Uterus (tissue), 4 donors: ENCODE data around the gene SINHCAF. TPM values are rescaled to one million over a fixed set of nuclear protein-coding genes. Genes with fewer than 3 reads are reported as not detected.
"Not testable (repeated sequence)": the region's sequence is repeated elsewhere in the genome, so short reads cannot be mapped to it uniquely, and the experiment has no call there.

Experiments
- DNase-seq, 2 donors: peaks; one replicate each; pipeline ENCODE4 v3.0.0-alpha.2; 2019 to 2020
- H3K27ac ChIP-seq, 2 donors: fragments of 200-600 bp; sonication (generic); 1 replicate in 1 of 2; 2 replicates in 1 of 2; pipeline ENCODE4 v1.5.1; 2016 to 2018
- H3K27me3 ChIP-seq, 2 donors: fragments of 200-600 bp; sonication (generic); one replicate each; pipeline ENCODE4 v1.5.1; 2018 to 2019; ENCODE audit warnings: control low read depth in 1 of 2
- H3K36me3 ChIP-seq, 2 donors: fragments of 200-600 bp; sonication (generic); one replicate each; pipeline ENCODE4 v1.5.1; 2019; ENCODE audit warnings: control low read depth in 1 of 2
- H3K4me1 ChIP-seq, 2 donors: fragments of 200-600 bp; sonication (generic); one replicate each; pipeline ENCODE4 v1.5.1; 2018 to 2019; ENCODE audit warnings: control low read depth in 1 of 2
- H3K4me3 ChIP-seq, 2 donors: fragments of 200-600 bp; sonication (generic); 1 replicate in 1 of 2; 2 replicates in 1 of 2; pipeline ENCODE4 v1.5.1; 2018 to 2019; ENCODE audit warnings: mild to moderate bottlenecking in 1 of 2
- H3K9me3 ChIP-seq, 2 donors: fragments of 200-600 bp; sonication (generic); one replicate each; pipeline ENCODE4 v1.5.1; 2019; ENCODE audit warnings: control low read depth in 1 of 2
- POLR2A ChIP-seq, 2 donors: fragments of 450-650 bp; IDR thresholded peaks; one replicate each; pipeline ENCODE4 v1.6.1; 2016; ENCODE audit warnings: antibody characterized with exemption in 2 of 2, mild to moderate bottlenecking in 1 of 2, moderate library complexity in 1 of 2
- intact Hi-C: fragments of 100-400 bp; cut with DNase I; formaldehyde crosslinking; loops from one replicate; pipeline ENCODE4 v1.15.1; 2023; ENCODE audit warnings: low total_unique reads
- total RNA-seq, 4 donors: library from RNA; depleted of rRNA in 3 of 4; stranded (reverse); fragments of >200 nt in 3 of 4; gene quantifications; one replicate each; pipeline versions ENCODE4 v1.1.0 to v1.2.4, GENCODE V29; 2014 to 2023
- TF ChIP-seq, protein P1 (sequence below), 4 experiments: fragments of 200-600 bp in 2 of 4; fragments of 450-650 bp in 2 of 4; sonication (generic) in 2 of 4; IDR thresholded peaks; one replicate each; pipeline ENCODE4 v1.5.1; 2016 to 2019; ENCODE audit warnings: antibody characterized with exemption in 4 of 4, mild to moderate bottlenecking in 2 of 4, moderate library complexity in 1 of 4
- donor health status: DM: yes; HTN: yes; CAD: no.

The SINHCAF gene
- total RNA-seq, 4 donors from 2014 or later, result 26.1 to 237 (median 109) TPM

DNA sequence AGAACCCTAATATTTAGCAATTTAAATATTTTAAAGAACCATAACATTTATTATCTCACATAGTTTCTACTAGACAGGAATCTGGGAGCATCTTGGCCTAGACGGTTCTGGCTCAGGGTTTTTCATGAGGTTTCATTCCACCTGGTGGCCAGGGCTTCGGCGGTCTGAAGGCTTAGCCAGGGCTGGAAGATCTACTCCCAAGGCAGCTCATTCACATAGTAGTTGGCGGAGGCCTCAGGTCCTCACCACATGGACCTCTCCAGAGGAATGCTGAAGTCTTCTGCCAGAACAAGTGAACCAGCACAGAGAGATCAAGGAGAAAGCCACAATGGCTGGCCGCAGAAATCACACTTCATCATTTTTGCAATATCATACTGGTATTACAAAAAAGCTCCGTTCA, 68.2 kb downstream of the SINHCAF start:
- TF ChIP-seq POLR2A (IDR thresholded peaks at IDR 0.05), result no peak
- TF ChIP-seq, protein P1, sequence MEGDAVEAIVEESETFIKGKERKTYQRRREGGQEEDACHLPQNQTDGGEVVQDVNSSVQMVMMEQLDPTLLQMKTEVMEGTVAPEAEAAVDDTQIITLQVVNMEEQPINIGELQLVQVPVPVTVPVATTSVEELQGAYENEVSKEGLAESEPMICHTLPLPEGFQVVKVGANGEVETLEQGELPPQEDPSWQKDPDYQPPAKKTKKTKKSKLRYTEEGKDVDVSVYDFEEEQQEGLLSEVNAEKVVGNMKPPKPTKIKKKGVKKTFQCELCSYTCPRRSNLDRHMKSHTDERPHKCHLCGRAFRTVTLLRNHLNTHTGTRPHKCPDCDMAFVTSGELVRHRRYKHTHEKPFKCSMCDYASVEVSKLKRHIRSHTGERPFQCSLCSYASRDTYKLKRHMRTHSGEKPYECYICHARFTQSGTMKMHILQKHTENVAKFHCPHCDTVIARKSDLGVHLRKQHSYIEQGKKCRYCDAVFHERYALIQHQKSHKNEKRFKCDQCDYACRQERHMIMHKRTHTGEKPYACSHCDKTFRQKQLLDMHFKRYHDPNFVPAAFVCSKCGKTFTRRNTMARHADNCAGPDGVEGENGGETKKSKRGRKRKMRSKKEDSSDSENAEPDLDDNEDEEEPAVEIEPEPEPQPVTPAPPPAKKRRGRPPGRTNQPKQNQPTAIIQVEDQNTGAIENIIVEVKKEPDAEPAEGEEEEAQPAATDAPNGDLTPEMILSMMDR (IDR thresholded peaks at IDR 0.05), result no peak
- Histone ChIP-seq H3K36me3 (no peaks in the 10 kb centered on the region), H3K9me3 (no peaks in the 10 kb centered on the region), H3K27ac (no peak overlapping the region), H3K27me3 (no peaks in the 10 kb centered on the region), H3K4me3 (no peak overlapping the region), H3K4me1 (no peaks in the 10 kb centered on the region)
- no peak for DNase-seq
- intact Hi-C loops, result no loop called here

DNA sequence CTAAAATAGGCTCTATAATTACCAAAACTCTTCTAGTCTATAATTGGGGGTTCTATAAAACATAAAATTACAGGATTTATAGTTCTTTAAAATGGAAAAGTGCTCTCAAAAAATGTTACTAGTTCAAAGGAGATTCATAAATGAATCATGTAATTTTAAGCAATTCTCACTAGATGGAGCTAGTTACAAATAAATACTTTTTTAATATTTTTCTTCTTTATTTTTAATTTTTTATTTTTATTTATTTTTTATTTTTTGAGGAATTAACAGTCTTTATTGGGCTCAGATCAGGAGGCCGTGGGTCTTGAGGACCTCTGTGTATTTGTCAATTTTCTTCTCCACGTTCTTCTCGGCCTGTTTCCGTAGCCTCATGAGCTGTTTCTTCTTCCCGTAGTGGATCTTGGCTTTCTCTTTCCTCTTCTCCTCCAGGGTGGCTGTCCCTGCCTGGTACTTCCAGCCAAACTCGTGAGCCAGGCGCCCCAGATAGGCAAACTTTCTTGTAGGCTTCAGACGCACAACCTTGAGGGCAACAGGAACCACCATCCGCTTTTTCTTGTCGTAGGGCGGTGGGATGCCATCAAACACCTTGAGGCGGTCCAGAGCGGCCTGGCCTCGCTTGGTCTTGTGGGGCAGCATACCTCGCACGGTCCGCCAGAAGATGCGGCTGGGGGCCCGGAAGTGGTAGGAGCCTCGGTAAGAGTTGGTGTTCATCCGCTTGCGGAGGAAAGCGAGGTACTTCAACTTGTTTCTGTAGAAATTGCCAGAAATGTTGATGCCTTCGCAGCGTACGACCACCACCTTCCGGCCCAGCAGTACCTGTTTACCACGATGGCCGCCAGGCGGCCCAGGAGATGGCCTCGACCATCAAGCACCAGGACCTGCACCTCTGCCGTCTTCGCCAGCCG, 74.0 kb downstream of the SINHCAF start:
- TF ChIP-seq, protein P1 (IDR thresholded peaks at IDR 0.05), result peak in 2 of 4 experiments; percentile 32 to 43
- H3K27me3 ChIP-seq, H3K4me1 ChIP-seq, H3K9me3 ChIP-seq, intact Hi-C loops, H3K4me3 ChIP-seq, H3K36me3 ChIP-seq, DNase-seq: not testable (repeated sequence)
- peak overlapping the region in 1 of 2 donors; percentile 47 for H3K27ac ChIP-seq

DNA sequence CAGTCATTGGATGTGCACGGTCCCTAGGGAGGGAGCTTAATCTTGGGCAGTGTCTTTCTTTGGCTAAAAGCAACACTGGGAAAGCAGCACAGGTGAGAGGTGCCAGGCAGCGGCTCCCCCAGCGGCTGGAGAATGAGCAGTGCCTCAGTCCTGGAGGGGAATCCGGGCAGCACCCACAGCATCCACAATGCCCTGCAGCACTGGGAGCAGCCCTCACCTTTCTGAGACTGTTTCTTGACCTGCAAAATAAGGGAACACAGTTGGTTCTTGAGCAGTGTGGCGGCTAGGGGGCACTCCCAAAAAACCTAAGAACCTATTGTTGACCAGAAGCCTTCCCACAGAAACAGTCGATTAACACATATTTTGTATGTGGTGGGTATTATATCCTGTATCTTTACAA, 75.8 kb downstream of the SINHCAF start:
- Histone ChIP-seq H3K4me1 (no peaks in the 10 kb centered on the region), H3K9me3 (no peaks in the 10 kb centered on the region), H3K27ac (no peak overlapping the region), H3K36me3 (no peaks in the 10 kb centered on the region), H3K27me3 (no peaks in the 10 kb centered on the region), H3K4me3 (no peak overlapping the region)
- no peak for DNase-seq
- intact Hi-C loops, result no loop called here
- TF ChIP-seq POLR2A (IDR thresholded peaks at IDR 0.05), result no peak
- TF ChIP-seq, protein P1 (IDR thresholded peaks at IDR 0.05), result no peak

DNA sequence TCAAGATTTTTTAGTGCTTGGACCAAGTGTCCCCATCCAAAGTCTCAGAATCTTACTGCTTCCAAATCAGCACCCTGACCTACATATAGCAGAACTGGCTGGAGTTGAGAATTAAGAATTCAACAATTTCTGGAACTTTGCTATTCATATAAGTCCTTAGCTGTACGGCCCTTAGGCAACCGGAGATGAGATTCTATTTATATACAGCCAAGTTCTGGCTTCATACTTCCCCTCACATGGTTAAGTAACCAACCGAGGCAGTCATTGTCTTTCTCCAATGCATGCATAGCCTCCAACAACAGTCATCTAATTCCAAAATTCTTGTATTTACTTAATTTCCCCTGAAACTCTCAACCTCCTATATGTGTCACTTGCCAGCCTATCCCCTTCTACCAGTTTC, 76.6 kb downstream of the SINHCAF start:
- H3K4me1 ChIP-seq, result no peaks in the 10 kb centered on the region
- intact Hi-C loops, result no loop called here
- no peak for DNase-seq
- no peaks in the 10 kb centered on the region for H3K27me3 ChIP-seq
- no peaks in the 10 kb centered on the region for H3K36me3 ChIP-seq
- H3K27ac ChIP-seq, result no peak overlapping the region
- TF ChIP-seq, protein P1 (IDR thresholded peaks at IDR 0.05), result no peak
- TF ChIP-seq POLR2A (IDR thresholded peaks at IDR 0.05), result no peak
- H3K4me3 ChIP-seq, result no peak overlapping the region
- H3K9me3 ChIP-seq, result no peaks in the 10 kb centered on the region

DNA sequence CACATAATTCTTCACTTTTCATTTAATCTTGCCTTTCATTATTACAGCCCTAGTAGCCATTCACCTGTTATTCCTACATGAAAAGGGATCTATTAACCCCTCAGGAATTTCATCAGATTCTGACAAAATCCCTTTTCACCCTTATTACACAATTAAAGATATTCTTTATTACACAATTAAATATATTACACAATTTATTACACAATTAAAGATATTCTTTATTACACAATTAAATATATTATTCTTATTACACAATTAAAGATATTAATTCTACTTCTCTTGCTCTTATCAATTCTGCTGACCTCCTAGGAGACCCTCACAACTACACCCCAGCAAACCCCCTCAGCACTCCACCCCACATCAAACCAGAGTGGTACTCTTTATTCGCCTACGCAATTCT, 77.1 kb downstream of the SINHCAF start:
- TF ChIP-seq, protein P1 (IDR thresholded peaks at IDR 0.05), result no peak
- TF ChIP-seq POLR2A (IDR thresholded peaks at IDR 0.05), result no peak
- no peaks in the 10 kb centered on the region for H3K27me3 ChIP-seq
- H3K27ac ChIP-seq, result no peak overlapping the region
- intact Hi-C loops, result no loop called here
- no peaks in the 10 kb centered on the region for H3K9me3 ChIP-seq
- DNase-seq, result no peak
- no peaks in the 10 kb centered on the region for H3K4me1 ChIP-seq
- no peak overlapping the region for H3K4me3 ChIP-seq
- H3K36me3 ChIP-seq, result no peaks in the 10 kb centered on the region
